HCT116 (cell line): ENCODE data around the gene PDLIM5. TPM values are rescaled to one million over a fixed set of nuclear protein-coding genes. Genes with fewer than 3 reads are reported as not detected.

ENCODE experiments used
- ATAC-seq: fragments of 200-7000 bp; cut with Tn5 transposase; 2 replicates; pipeline ENCODE4 v1.9.1; 2020; ENCODE audit warnings: mild to moderate bottlenecking, moderate library complexity
- BruUV-seq: library from RNA; stranded (reverse); fragments of 400-500 nt; replicated peaks from 2 replicates; lab custom pipeline; 2021; lab: Mats Ljungman, UMichigan
- CTCF ChIA-PET: fragments of 300-600 bp; sonication (Branson Sonifier 250); formaldehyde crosslinking; loops from one replicate; lab custom pipeline; 2021; ENCODE audit warnings: antibody characterized with exemption; lab: Charles Lee
- POLR2A ChIA-PET: fragments of 300-600, 350-600 bp; sonication (Branson Sonifier 250); formaldehyde crosslinking; loops from one replicate; lab custom pipeline; 2021; ENCODE audit warnings: antibody characterized with exemption; lab: Charles Lee
- RAD21 ChIA-PET, 2 experiments: fragments of 300-600 bp; sonication (Branson Sonifier 250); formaldehyde crosslinking; loops; one replicate each; lab custom pipeline; 2023; ENCODE audit warnings: low total read pairs in 2 of 2; ENCODE audit not compliant: uncharacterized antibody in 2 of 2, unreplicated experiment in 2 of 2, low non-redundant PET in 1 of 2; lab: Charles Lee
- DNase-seq: peaks from one replicate; pipeline ENCODE4 v3.0.0-alpha.2; 2010; ENCODE audit warnings: low read depth, low spot score
- H2AFZ ChIP-seq: fragments of 200-600 bp; shearing (Covaris generic), sonication (generic); 2 replicates; pipeline ENCODE4 v1.6.1; 2017; ENCODE audit warnings: low read depth, mixed run types, mixed read lengths, antibody characterized with exemption, low read length; ENCODE audit not compliant: poor library complexity, severe bottlenecking
- H3K27ac ChIP-seq: 2 replicates; pipeline ENCODE4 v1.5.1; 2012; ENCODE audit warnings: low read depth, low read length
- H3K27me3 ChIP-seq: fragments of 200-600 bp; sonication (generic); 2 replicates; pipeline ENCODE4 v1.6.1; 2016; ENCODE audit warnings: mixed run types, low read length, mixed read lengths; ENCODE audit not compliant: insufficient read depth
- H3K36me3 ChIP-seq, 2 experiments: fragments of 200-500 bp in 1 of 2; fragments of 200-600 bp in 1 of 2; sonication (Bioruptor generic) in 1 of 2; sonication (generic) in 1 of 2; 2 replicates each; pipeline versions ENCODE4 v1.5.1 to v1.6.1; 2014 to 2016; ENCODE audit warnings: low read length in 2 of 2, inconsistent platforms in 1 of 2, mixed read lengths in 1 of 2, mixed run types in 1 of 2; ENCODE audit not compliant: insufficient read depth in 2 of 2, control insufficient read depth in 1 of 2
- H3K4me1 ChIP-seq, 2 experiments: fragments of 200-600 bp in 1 of 2; sonication (generic) in 1 of 2; 2 replicates each; pipeline versions ENCODE4 v1.5.1 to v1.6.1; 2012 to 2017; ENCODE audit warnings: low read length in 2 of 2, inconsistent platforms in 1 of 2, mild to moderate bottlenecking in 1 of 2, mixed read lengths in 1 of 2, mixed run types in 1 of 2, moderate library complexity in 1 of 2; ENCODE audit not compliant: insufficient read depth in 2 of 2, control insufficient read depth in 1 of 2
- H3K4me2 ChIP-seq: fragments of 200-600 bp; sonication (generic); 2 replicates; pipeline ENCODE4 v1.6.1; 2017; ENCODE audit warnings: mixed run types, low read length, mixed read lengths
- H3K4me3 ChIP-seq, 2 experiments: fragments of 200-600 bp in 1 of 2; sonication (generic) in 1 of 2; replicated peaks in 1 of 2; 2 replicates each; pipeline ENCODE4 v1.5.1; 2011 to 2016; ENCODE audit warnings: low read length in 2 of 2, control low read depth in 1 of 2, low read depth in 1 of 2, mild to moderate bottlenecking in 1 of 2, mixed read lengths in 1 of 2, mixed run types in 1 of 2
- H3K79me2 ChIP-seq: fragments of 200-600 bp; sonication (generic); 2 replicates; pipeline ENCODE4 v1.6.1; 2017; ENCODE audit warnings: mild to moderate bottlenecking, mixed run types, low read length, moderate library complexity, mixed read lengths; ENCODE audit not compliant: insufficient read depth
- H3K9ac ChIP-seq: fragments of 200-600 bp; sonication (generic); 2 replicates; pipeline ENCODE4 v1.6.1; 2016; ENCODE audit warnings: low read length, mixed read lengths
- H3K9me2 ChIP-seq: fragments of 200-600 bp; sonication (generic), shearing (Covaris generic); 2 replicates; pipeline ENCODE4 v1.6.1; 2017; ENCODE audit warnings: mixed run types, mild to moderate bottlenecking, moderate library complexity; ENCODE audit not compliant: insufficient read depth
- H3K9me3 ChIP-seq, 2 experiments: fragments of 200-500 bp in 1 of 2; fragments of 200-600 bp in 1 of 2; sonication (Bioruptor generic) in 1 of 2; sonication (generic) in 1 of 2; 2 replicates each; pipeline ENCODE4 v1.6.1; 2014 to 2017; ENCODE audit warnings: low read length in 2 of 2, mixed read lengths in 2 of 2, inconsistent platforms in 1 of 2, low read depth in 1 of 2, mild to moderate bottlenecking in 1 of 2, mixed run types in 1 of 2, moderate library complexity in 1 of 2; ENCODE audit not compliant: control insufficient read depth in 1 of 2, insufficient read depth in 1 of 2
- H4K20me1 ChIP-seq: fragments of 200-600 bp; sonication (generic), shearing (Covaris generic); 2 replicates; pipeline ENCODE4 v1.6.1; 2017; ENCODE audit warnings: mixed run types, mild to moderate bottlenecking, moderate library complexity; ENCODE audit not compliant: insufficient read depth
- CBX3 ChIP-seq: IDR thresholded peaks from 2 replicates; pipeline ENCODE4 v1.6.1; 2012; ENCODE audit warnings: low read depth
- CEBPB ChIP-seq: IDR thresholded peaks from 2 replicates; pipeline ENCODE4 v1.6.1; 2012; ENCODE audit warnings: low read depth
- CTCF ChIP-seq, 3 experiments: fragments of 200-600 bp in 1 of 3; sonication (generic) in 1 of 3; IDR thresholded peaks in 2 of 3; conservative IDR thresholded peaks in 1 of 3; 2 replicates each; pipeline ENCODE4 v1.5.1; 2012 to 2017; ENCODE audit warnings: low read depth in 2 of 3, low read length in 2 of 3, antibody characterized with exemption in 1 of 3, borderline replicate concordance in 1 of 3, control low read depth in 1 of 3, mild to moderate bottlenecking in 1 of 3, mixed read lengths in 1 of 3, mixed run types in 1 of 3, moderate library complexity in 1 of 3; ENCODE audit not compliant: insufficient read depth in 1 of 3
- ELF1 ChIP-seq: IDR thresholded peaks from 2 replicates; pipeline ENCODE4 v1.6.1; 2012; ENCODE audit warnings: low read depth, borderline replicate concordance
- EZH2 ChIP-seq: fragments of 200-600 bp; sonication (generic); IDR thresholded peaks from 2 replicates; pipeline ENCODE4 v1.6.1; 2017; ENCODE audit warnings: antibody characterized with exemption, mixed run types
- EZH2phosphoT487 ChIP-seq: fragments of 200-600 bp; IDR thresholded peaks from 2 replicates; pipeline ENCODE4 v1.6.1; 2018; ENCODE audit warnings: antibody characterized with exemption, borderline replicate concordance
- FOSL1 ChIP-seq: IDR thresholded peaks from 2 replicates; pipeline ENCODE4 v1.6.1; 2012; ENCODE audit warnings: low read depth
- POLR2A ChIP-seq: IDR thresholded peaks from 2 replicates; pipeline ENCODE4 v1.7.0; 2011; ENCODE audit warnings: borderline replicate concordance; ENCODE audit not compliant: insufficient read depth, insufficient read length; ENCODE audit errors: extremely low read depth
- POLR2AphosphoS5 ChIP-seq: IDR thresholded peaks from 2 replicates; pipeline ENCODE4 v1.6.1; 2011; ENCODE audit warnings: mild to moderate bottlenecking, low read depth, low read length, moderate library complexity
- RAD21 ChIP-seq: IDR thresholded peaks from 2 replicates; pipeline ENCODE4 v1.6.1; 2012; ENCODE audit warnings: low read depth, mild to moderate bottlenecking
- SIN3A ChIP-seq: IDR thresholded peaks from 2 replicates; pipeline ENCODE4 v1.6.1; 2012; ENCODE audit warnings: low read depth
- SP1 ChIP-seq: IDR thresholded peaks from 2 replicates; pipeline ENCODE4 v1.6.1; 2012; ENCODE audit warnings: low read depth
- SRF ChIP-seq: IDR thresholded peaks from 2 replicates; pipeline ENCODE4 v1.6.1; 2012; ENCODE audit warnings: low read depth
- YY1 ChIP-seq: IDR thresholded peaks from 2 replicates; pipeline ENCODE4 v1.6.1; 2011; ENCODE audit warnings: low read length, low read depth, moderate library complexity, mild to moderate bottlenecking; ENCODE audit not compliant: insufficient replicate concordance; ENCODE audit errors: extremely low read depth
- ZBTB33 ChIP-seq: IDR thresholded peaks from 2 replicates; pipeline ENCODE4 v1.6.1; 2011; ENCODE audit warnings: mild to moderate bottlenecking, low read length, moderate library complexity; ENCODE audit not compliant: insufficient replicate concordance; ENCODE audit errors: extremely low read depth
- ZFX ChIP-seq: fragments of 450-650 bp; IDR thresholded peaks from 2 replicates; pipeline ENCODE4 v1.6.1; 2017
- ZNF274 ChIP-seq: fragments of 200-500 bp; sonication (Bioruptor generic); IDR thresholded peaks from 2 replicates; pipeline ENCODE4 v1.6.1; 2014; ENCODE audit warnings: mild to moderate bottlenecking, low read depth, low read length, inconsistent platforms
- intact Hi-C: fragments of 100-400 bp; cut with micrococcal nuclease; formaldehyde crosslinking; loops from 2 replicates; pipeline ENCODE4 v1.10.0; 2022
- total RNA-seq: library from RNA; stranded (reverse); gene quantifications from one replicate; pipeline ENCODE4 v1.2.1, GENCODE V29; 2021; ENCODE audit not compliant: unreplicated experiment
- TF ChIP-seq, protein P1 (sequence below): IDR thresholded peaks from 2 replicates; pipeline ENCODE4 v1.6.1; 2012
- TF ChIP-seq, protein P2 (sequence below): IDR thresholded peaks from 2 replicates; pipeline ENCODE4 v1.6.1; 2012
- TF ChIP-seq, protein P3 (sequence below): IDR thresholded peaks from 2 replicates; pipeline ENCODE4 v1.6.1; 2012; ENCODE audit warnings: low read depth

Gene PDLIM5
- total RNA-seq, 1 experiment from 2014 or later, result 130 TPM

DNA sequence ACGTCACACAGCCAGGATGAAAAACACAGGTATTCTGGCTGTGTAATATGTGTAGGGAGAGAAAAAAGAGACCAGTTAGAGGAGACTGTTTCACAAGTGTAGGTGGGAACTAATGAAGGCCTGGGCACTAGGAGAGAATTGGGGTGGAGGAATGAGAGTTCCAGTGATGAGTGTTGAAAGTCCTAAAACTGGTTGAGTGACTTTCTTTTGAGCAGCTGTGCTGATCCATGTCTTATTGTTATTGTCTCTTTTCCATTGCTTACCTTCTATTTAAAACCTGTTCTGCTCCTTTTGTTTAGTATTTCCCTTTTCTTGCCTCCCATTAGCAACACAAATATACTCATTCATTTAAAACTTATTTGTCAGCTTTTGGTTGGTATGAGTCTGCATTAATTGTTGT lies 88.7 kb downstream of the PDLIM5 start:
- no peaks in the 10 kb centered on the region for H3K9me2 ChIP-seq
- no TSS peak for BruUV-seq
- no peaks in the 10 kb centered on the region for H3K27me3 ChIP-seq
- H3K4me1 ChIP-seq, result peaks cover 27 to 39% of the 10 kb centered on the region in 2 experiments
- no peaks in the 10 kb centered on the region for H3K9me3 ChIP-seq
- peak overlapping the region; percentile 14; the same call in 1 of the 2 replicates for H3K27ac ChIP-seq
- no peak overlapping the region for H3K9ac ChIP-seq
- ChIA-PET RAD21 (no interaction called here), CTCF (no interaction called here), POLR2A (no interaction called here)
- peaks cover 32% of the 10 kb centered on the region for H3K79me2 ChIP-seq
- intact Hi-C loops, result no loop called here
- H4K20me1 ChIP-seq, result no peaks in the 10 kb centered on the region
- DNase-seq (no peak), ATAC-seq (no peak; the same call in 1 of the 2 replicates)
- H3K4me3 ChIP-seq, result no peak overlapping the region
- no peak overlapping the region for H2AFZ ChIP-seq
- 0 out of 2 replicates have a peak overlapping the region, but pooled peaks have one; percentile 9 for H3K4me2 ChIP-seq
- no peaks in the 10 kb centered on the region for H3K36me3 ChIP-seq
- TF ChIP-seq FOSL1 (no peak), CTCF (IDR thresholded peaks at IDR 0.05 in 2 of 3, conservative IDR thresholded peaks at IDR 0.05 in 1 of 3; ENCODE audit: borderline replicate concordance in 1 of 3, insufficient read depth in 1 of 3, low read depth in 2 of 3, low read length in 2 of 3) (no peak), CEBPB (no peak), SIN3A (no peak), YY1 (no peak), ZFX (no peak), EZH2 (no peak), ELF1 (no peak), SP1 (no peak), RAD21 (no peak), ZNF274 (no peak), CBX3 (no peak), SRF (no peak), POLR2AphosphoS5 (no peak), ZBTB33 (no peak), POLR2A (no peak), EZH2phosphoT487 (no peak)
- TF ChIP-seq, protein P1, sequence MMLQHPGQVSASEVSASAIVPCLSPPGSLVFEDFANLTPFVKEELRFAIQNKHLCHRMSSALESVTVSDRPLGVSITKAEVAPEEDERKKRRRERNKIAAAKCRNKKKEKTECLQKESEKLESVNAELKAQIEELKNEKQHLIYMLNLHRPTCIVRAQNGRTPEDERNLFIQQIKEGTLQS, result no peak
- TF ChIP-seq, protein P2, sequence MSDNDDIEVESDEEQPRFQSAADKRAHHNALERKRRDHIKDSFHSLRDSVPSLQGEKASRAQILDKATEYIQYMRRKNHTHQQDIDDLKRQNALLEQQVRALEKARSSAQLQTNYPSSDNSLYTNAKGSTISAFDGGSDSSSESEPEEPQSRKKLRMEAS, result no peak
- TF ChIP-seq, protein P3, sequence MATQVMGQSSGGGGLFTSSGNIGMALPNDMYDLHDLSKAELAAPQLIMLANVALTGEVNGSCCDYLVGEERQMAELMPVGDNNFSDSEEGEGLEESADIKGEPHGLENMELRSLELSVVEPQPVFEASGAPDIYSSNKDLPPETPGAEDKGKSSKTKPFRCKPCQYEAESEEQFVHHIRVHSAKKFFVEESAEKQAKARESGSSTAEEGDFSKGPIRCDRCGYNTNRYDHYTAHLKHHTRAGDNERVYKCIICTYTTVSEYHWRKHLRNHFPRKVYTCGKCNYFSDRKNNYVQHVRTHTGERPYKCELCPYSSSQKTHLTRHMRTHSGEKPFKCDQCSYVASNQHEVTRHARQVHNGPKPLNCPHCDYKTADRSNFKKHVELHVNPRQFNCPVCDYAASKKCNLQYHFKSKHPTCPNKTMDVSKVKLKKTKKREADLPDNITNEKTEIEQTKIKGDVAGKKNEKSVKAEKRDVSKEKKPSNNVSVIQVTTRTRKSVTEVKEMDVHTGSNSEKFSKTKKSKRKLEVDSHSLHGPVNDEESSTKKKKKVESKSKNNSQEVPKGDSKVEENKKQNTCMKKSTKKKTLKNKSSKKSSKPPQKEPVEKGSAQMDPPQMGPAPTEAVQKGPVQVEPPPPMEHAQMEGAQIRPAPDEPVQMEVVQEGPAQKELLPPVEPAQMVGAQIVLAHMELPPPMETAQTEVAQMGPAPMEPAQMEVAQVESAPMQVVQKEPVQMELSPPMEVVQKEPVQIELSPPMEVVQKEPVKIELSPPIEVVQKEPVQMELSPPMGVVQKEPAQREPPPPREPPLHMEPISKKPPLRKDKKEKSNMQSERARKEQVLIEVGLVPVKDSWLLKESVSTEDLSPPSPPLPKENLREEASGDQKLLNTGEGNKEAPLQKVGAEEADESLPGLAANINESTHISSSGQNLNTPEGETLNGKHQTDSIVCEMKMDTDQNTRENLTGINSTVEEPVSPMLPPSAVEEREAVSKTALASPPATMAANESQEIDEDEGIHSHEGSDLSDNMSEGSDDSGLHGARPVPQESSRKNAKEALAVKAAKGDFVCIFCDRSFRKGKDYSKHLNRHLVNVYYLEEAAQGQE, result no peak
